Hair follicle dermal papilla cell (primary cell): ENCODE measurements around the gene DHDH. TPM values are rescaled to one million over a fixed set of nuclear protein-coding genes. Genes with fewer than 3 reads are reported as not detected.

Experiments
- small RNA-seq: library from RNA; depleted of rRNA; stranded (forward); fragments of <200 nt; gene quantifications from one replicate; pipeline ENCODE3, GENCODE V24; 2012
- total RNA-seq: library from RNA; depleted of rRNA; stranded (reverse); fragments of >200 nt; gene quantifications from 2 replicates; pipeline ENCODE4 v1.2.3, GENCODE V29; 2012

Gene DHDH
- total RNA-seq, result not detected in 2 replicates

DNA sequence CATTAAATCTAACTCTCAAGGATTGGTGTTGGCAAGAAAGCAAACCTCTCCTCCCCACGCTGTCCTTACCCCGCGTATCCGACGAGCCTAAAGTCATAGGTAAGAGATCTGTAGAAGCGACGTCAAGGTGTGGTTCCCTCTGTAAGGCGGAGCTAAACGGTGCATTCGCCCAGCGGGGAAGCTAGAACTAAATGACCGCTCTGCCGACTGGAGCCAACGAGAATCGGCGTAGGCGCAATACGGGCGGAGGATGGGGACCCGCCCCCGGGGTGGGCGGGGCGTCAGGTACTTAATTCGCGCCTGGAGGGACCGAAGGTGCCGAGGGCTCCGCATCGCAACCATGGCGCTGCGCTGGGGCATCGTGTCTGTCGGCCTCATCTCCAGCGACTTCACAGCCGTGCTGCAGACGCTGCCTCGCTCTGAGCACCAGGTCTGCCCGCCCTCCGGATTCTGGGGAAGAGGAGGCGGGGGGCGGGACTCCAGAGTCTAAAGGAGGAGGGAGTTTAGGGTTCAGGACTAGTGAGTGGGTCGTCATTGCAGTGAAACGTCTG lies at the start of gene DHDH:
Gene DHDH (plus strand): TSS at position 318 of the 551 bp plus-strand sequence. CDS start 23 bp downstream, at position 341.

DNA sequence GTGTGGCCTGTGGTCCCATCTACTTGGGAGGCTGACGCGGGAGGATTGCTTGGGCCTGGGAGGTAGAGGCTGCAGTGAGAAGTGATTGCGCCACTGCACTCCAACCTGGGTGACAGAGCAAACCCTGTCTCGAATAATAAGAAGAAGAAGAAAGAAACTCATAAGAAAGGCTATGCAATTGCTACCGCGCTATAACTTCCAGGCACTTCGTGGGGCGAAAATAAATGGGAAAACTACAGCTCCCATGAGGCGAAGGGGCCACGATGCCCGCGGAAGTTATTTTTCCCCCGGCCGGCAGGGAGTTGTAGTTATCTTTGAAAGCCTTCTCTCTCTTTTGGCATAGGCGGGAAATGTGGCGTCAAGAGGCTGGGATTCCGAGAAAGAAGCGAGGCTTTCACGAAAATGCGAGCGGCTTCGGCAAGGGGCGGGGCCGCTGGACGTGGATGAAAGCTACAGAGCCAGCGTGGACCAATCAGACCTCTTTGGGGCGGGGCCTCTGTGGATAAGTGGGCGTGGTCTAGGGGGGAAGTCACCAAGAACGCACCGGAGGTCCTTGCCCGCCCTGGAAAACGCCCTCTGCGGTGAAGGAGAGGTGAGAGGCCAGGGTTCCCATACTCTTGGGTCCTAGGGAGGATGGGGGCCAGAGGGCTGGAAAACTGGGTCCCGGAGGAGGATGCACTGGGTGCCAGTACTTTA lies 33.6 kb upstream of the DHDH start, which contains the start of gene NUCB1:
Gene NUCB1 (plus strand): TSS at position 532 of the 696 bp plus-strand sequence. CDS start 485 bp downstream, outside the sequence.

DNA sequence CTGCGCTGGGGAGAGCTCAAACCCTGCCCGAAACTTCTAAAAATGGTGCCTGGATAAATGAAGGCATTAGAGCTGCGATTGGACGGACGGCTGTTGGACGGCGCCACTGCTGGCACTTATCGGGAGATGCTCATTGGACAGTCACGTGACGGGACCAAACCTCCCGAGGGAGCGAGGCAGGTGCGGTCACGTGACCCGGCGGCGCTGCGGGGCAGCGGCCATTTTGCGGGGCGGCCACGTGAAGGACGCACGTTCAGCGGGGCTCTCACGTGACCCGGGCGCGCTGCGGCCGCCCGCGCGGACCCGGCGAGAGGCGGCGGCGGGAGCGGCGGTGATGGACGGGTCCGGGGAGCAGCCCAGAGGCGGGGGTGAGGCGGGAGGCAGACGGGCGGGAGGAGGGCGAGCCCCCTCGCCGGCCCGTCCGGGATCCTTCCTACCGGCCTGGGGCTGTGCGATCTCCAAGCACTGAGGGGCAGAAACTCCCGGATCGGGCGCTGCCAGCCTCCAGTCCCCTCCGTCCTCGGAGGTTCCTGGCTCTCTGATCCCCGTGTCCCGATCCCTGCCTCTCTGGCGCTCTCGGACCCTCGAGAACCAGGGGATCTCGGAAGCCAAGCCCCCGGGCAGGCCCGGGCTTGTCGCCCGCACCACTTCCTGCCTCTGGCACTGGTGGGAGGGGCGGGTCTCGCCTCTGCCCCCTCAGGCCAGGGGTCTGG lies 21.3 kb downstream of the DHDH start, which contains the start of gene BAX:
Gene BAX (plus strand): TSS at position 281 of the 713 bp plus-strand sequence. CDS start 54 bp downstream, at position 335.

DNA sequence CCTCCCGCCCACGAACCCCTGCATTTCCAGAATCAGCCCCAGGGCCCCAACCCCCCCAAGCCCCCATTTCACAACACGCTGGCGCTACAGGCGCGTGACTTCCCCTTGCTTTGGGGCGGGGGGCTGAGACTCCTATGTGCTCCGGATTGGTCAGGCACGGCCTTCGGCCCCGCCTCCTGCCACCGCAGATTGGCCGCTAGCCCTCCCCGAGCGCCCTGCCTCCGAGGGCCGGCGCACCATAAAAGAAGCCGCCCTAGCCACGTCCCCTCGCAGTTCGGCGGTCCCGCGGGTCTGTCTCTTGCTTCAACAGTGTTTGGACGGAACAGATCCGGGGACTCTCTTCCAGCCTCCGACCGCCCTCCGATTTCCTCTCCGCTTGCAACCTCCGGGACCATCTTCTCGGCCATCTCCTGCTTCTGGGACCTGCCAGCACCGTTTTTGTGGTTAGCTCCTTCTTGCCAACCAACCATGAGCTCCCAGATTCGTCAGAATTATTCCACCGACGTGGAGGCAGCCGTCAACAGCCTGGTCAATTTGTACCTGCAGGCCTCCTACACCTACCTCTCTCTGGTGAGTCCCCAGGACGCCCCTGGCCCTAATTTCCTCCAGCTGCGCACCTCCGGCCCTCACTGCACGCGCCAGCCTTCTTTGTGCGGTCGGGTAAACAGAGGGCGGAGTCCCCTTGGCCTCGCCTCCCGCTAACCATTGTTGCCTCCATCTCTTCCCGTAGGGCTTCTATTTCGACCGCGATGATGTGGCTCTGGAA lies 31.7 kb downstream of the DHDH start, which contains the start of gene FTL:
Gene FTL (plus strand): TSS at position 270 of the 766 bp plus-strand sequence. CDS start 199 bp downstream, at position 469.

DNA sequence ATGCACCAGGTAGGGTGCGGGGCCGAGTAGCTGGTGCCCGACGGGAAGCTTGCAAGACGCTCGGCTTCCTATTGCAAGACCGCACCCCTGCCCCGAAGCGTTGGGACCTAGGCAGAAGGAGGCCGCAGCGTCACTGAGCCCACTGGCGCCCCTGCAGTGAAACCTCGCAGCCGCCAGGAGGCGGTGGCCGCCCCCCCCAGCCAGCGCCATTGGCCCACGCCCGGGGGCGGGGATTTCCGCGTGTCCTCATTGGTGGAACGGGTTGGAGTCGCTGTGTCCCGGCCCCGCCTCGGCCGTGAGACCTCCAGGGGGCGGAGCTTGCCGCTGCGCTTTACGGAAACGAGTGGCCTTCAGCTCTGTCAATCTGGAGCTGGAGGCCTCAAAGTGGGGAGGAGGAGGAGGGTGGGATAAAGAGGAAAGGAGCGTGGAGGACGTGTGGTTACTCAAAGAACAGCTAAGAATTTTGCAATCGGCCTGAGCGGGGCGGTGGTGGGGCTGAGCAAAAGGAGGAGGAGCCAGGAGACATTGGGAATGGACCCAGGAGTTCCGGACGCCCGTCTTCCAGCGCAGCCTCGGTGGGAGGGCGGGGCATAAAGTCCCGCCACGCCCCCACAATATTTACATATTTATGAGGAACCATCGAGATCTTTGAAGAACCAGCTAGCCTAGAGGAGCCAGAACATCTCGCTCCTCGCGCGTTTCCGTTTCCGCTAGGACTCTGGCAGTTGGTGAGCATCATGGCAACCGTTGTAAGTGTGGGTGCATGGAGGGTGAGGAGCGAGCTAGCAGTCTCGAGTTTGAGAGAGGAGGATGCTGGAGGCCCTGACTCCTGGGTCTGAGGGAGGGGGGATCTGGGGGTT lies 59.9 kb downstream of the DHDH start, which contains the start of the genes GYS1 and RUVBL2:
Gene GYS1 (minus strand): TSS at position 135 of the 860 bp plus-strand sequence. CDS start 197 bp downstream, outside the sequence.
Gene RUVBL2 (plus strand): TSS at position 713 of the 860 bp plus-strand sequence. CDS start 25 bp downstream, at position 738.

Small RNA genes within 50 kb of the gene (small RNA-seq; reads per million reads assigned to genes)
- gene AC026803.1, result not detected

Other genes starting within 250 kb of the DHDH start
- gene FUT2, start 237.7 kb upstream of the DHDH start, total RNA-seq, result under 0.01 TPM in 1 of 2 replicates, not detected in the other
- gene MAMSTR, start 214.0 kb upstream of the DHDH start, total RNA-seq, result 0.97 and 1.5 TPM in 2 replicates
- gene RASIP1, start 193.1 kb upstream of the DHDH start, total RNA-seq, result 0.32 and 0.36 TPM in 2 replicates
- not detected in 2 replicates for gene IZUMO1, start 186.8 kb upstream of the DHDH start, total RNA-seq
- not detected in 2 replicates for gene FUT1, start 181.1 kb upstream of the DHDH start, total RNA-seq
- not detected in 2 replicates for gene FGF21, start 178.2 kb upstream of the DHDH start, total RNA-seq
- gene BCAT2, start 122.7 kb upstream of the DHDH start, total RNA-seq, result 33.6 and 34.4 TPM in 2 replicates
- gene HSD17B14, start 97.2 kb upstream of the DHDH start, total RNA-seq, result 12.2 and 14.6 TPM in 2 replicates
- gene PLEKHA4, start 65.1 kb upstream of the DHDH start, total RNA-seq, result 15.7 and 20.8 TPM in 2 replicates
- 86.6 and 94.5 TPM in 2 replicates for gene PPP1R15A, start 61.3 kb upstream of the DHDH start, total RNA-seq
- 0.12 and 0.16 TPM in 2 replicates for gene TULP2, start 35.0 kb upstream of the DHDH start, total RNA-seq
- 269 and 313 TPM in 2 replicates for gene NUCB1, start 33.4 kb upstream of the DHDH start, total RNA-seq
- 66.0 and 84.5 TPM in 2 replicates for gene BAX, start 21.2 kb downstream of the DHDH start, total RNA-seq
- gene FTL, start 31.6 kb downstream of the DHDH start, total RNA-seq, result 3,530 and 3,694 TPM in 2 replicates
- gene GYS1, start 59.6 kb downstream of the DHDH start, total RNA-seq, result 61.7 and 65.2 TPM in 2 replicates
- 110 and 121 TPM in 2 replicates for gene RUVBL2, start 60.2 kb downstream of the DHDH start, total RNA-seq
- 0.49 and 0.61 TPM in 2 replicates for gene LHB, start 83.4 kb downstream of the DHDH start, total RNA-seq
- gene CGB3, start 90.6 kb downstream of the DHDH start, total RNA-seq, result not detected in 2 replicates
- gene CGB2, start 98.2 kb downstream of the DHDH start, total RNA-seq, result not detected in 2 replicates
- gene CGB1, start 103.2 kb downstream of the DHDH start, total RNA-seq, result not detected in 2 replicates
- 0.16 TPM in 1 of 2 replicates, not detected in the other for gene CGB5, start 110.1 kb downstream of the DHDH start, total RNA-seq
- gene CGB8, start 115.4 kb downstream of the DHDH start, total RNA-seq, result not detected in 2 replicates
- 0.16 TPM in 1 of 2 replicates, not detected in the other for gene CGB7, start 124.0 kb downstream of the DHDH start, total RNA-seq
- not detected in 2 replicates for gene NTF4, start 131.1 kb downstream of the DHDH start, total RNA-seq
- not detected in 2 replicates for gene KCNA7, start 139.0 kb downstream of the DHDH start, total RNA-seq
- gene SNRNP70, start 151.8 kb downstream of the DHDH start, total RNA-seq, result 128 and 129 TPM in 2 replicates
- 5.2 and 6.0 TPM in 2 replicates for gene LIN7B, start 180.7 kb downstream of the DHDH start, total RNA-seq
- 0.36 TPM in 1 of 2 replicates, not detected in the other for gene C19orf73, start 185.4 kb downstream of the DHDH start, total RNA-seq
- 1.8 and 2.4 TPM in 2 replicates for gene PPFIA3, start 185.8 kb downstream of the DHDH start, total RNA-seq
- not detected in 2 replicates for gene HRC, start 221.7 kb downstream of the DHDH start, total RNA-seq
- 32.6 and 32.7 TPM in 2 replicates for gene TRPM4, start 224.1 kb downstream of the DHDH start, total RNA-seq